Trophoblast cell (in vitro differentiated cells and primary cell): ENCODE data around the gene ENTHD1.

Source experiments
- DNase-seq, 2 donors: peaks; one replicate each; pipeline ENCODE4 v3.0.0-alpha.2; 2016
- H2AFZ ChIP-seq: 2 replicates; pipeline ENCODE4 v1.6.1; 2013; ENCODE audit warnings: low read length, moderate library complexity, mild to moderate bottlenecking; ENCODE audit not compliant: insufficient read depth, poor library complexity
- H2AK5ac ChIP-seq: 2 replicates; pipeline ENCODE4 v1.6.1; 2013; ENCODE audit warnings: mild to moderate bottlenecking, low read length
- H2BK120ac ChIP-seq: 2 replicates; pipeline ENCODE4 v1.6.1; 2013; ENCODE audit warnings: low read length, mild to moderate bottlenecking, moderate library complexity; ENCODE audit not compliant: insufficient read depth, poor library complexity
- H2BK12ac ChIP-seq: 2 replicates; pipeline ENCODE4 v1.6.1; 2013; ENCODE audit warnings: mild to moderate bottlenecking, low read length, moderate library complexity
- H2BK5ac ChIP-seq: 2 replicates; pipeline ENCODE4 v1.6.1; 2013; ENCODE audit warnings: low read length, low read depth, moderate library complexity, mild to moderate bottlenecking; ENCODE audit not compliant: poor library complexity
- H3K14ac ChIP-seq: 2 replicates; pipeline ENCODE4 v1.6.1; 2013; ENCODE audit warnings: mild to moderate bottlenecking, low read length
- H3K18ac ChIP-seq: 2 replicates; pipeline ENCODE4 v1.6.1; 2013; ENCODE audit warnings: mild to moderate bottlenecking, low read length
- H3K23ac ChIP-seq: 2 replicates; pipeline ENCODE4 v1.6.1; 2013; ENCODE audit warnings: low read length
- H3K27ac ChIP-seq: 2 replicates; pipeline ENCODE4 v1.5.1; 2013; ENCODE audit warnings: low read depth, mild to moderate bottlenecking, inconsistent platforms, low read length, moderate library complexity
- H3K27me3 ChIP-seq: 2 replicates; pipeline ENCODE4 v1.6.1; 2013; ENCODE audit warnings: inconsistent platforms, mild to moderate bottlenecking, low read length, moderate library complexity; ENCODE audit not compliant: insufficient read depth
- H3K36me3 ChIP-seq, 2 experiments: 1 replicate in 1 of 2; 2 replicates in 1 of 2; pipeline ENCODE4 v1.6.1; 2013; ENCODE audit warnings: low read length in 2 of 2, mild to moderate bottlenecking in 2 of 2, moderate library complexity in 1 of 2; ENCODE audit not compliant: insufficient read depth in 2 of 2, control insufficient read depth in 1 of 2
- H3K4ac ChIP-seq: 2 replicates; pipeline ENCODE4 v1.6.1; 2013; ENCODE audit warnings: low read depth, mild to moderate bottlenecking, low read length, moderate library complexity
- H3K4me1 ChIP-seq, 2 experiments: 1 replicate in 1 of 2; 2 replicates in 1 of 2; pipeline ENCODE4 v1.6.1; 2013; ENCODE audit warnings: low read length in 2 of 2, mild to moderate bottlenecking in 2 of 2, moderate library complexity in 1 of 2; ENCODE audit not compliant: insufficient read depth in 2 of 2, control insufficient read depth in 1 of 2
- H3K4me2 ChIP-seq: 2 replicates; pipeline ENCODE4 v1.6.1; 2013; ENCODE audit warnings: inconsistent platforms, mild to moderate bottlenecking, low read length, moderate library complexity
- H3K4me3 ChIP-seq: 2 replicates; pipeline ENCODE4 v1.5.1; 2013; ENCODE audit warnings: mild to moderate bottlenecking, low read depth, low read length, inconsistent platforms
- H3K79me1 ChIP-seq: one replicate; pipeline ENCODE4 v1.6.1; 2013; ENCODE audit warnings: low read length
- H3K79me2 ChIP-seq: 2 replicates; pipeline ENCODE4 v1.6.1; 2013; ENCODE audit warnings: low read length, mild to moderate bottlenecking; ENCODE audit not compliant: control insufficient read depth, insufficient read depth, poor library complexity
- H3K9ac ChIP-seq: 2 replicates; pipeline ENCODE4 v1.6.1; 2013; ENCODE audit warnings: mild to moderate bottlenecking, low read length
- H3K9me3 ChIP-seq: 2 replicates; pipeline ENCODE4 v1.6.1; 2013; ENCODE audit warnings: low read depth, mild to moderate bottlenecking, control low read depth, inconsistent platforms, low read length; ENCODE audit not compliant: insufficient read depth
- H4K12ac ChIP-seq: 2 replicates; pipeline ENCODE4 v1.6.1; 2013; ENCODE audit warnings: low read depth, mild to moderate bottlenecking, low read length, moderate library complexity
- H4K8ac ChIP-seq: 2 replicates; pipeline ENCODE4 v1.6.1; 2013; ENCODE audit warnings: low read depth, mild to moderate bottlenecking, low read length, moderate library complexity
- H4K91ac ChIP-seq: one replicate; pipeline ENCODE4 v1.6.1; 2013; ENCODE audit warnings: low read depth, mild to moderate bottlenecking, low read length, moderate library complexity
- WGBS: extraction: QIAGEN DNeasy Blood & Tissue Kit; methylation state at CpG from one replicate; pipeline ENCODE4 v1.1.7; 2013; ENCODE audit warnings: missing lambda C conversion rate; ENCODE audit not compliant: insufficient read length, insufficient coverage; ENCODE audit errors: extremely low coverage; 5-methylcytosine and 5-hydroxymethylcytosine counted together

Gene ENTHD1

GRCh38 chr22:39744353-39744752 lies 149.2 kb downstream of the ENTHD1 start:
- Histone ChIP-seq H3K9me3 (no peaks in the 10 kb centered on the region), H3K79me1 (no peaks in the 10 kb centered on the region), H3K4ac (no peak overlapping the region), H2AFZ (no peak overlapping the region), H4K8ac (no peak overlapping the region), H3K23ac (no peak overlapping the region), H2BK12ac (no peak overlapping the region), H2AK5ac (no peak overlapping the region), H3K27ac (no peak overlapping the region), H3K14ac (no peak overlapping the region), H4K91ac (no peak overlapping the region), H4K12ac (no peak overlapping the region), H3K4me1 (no peaks in the 10 kb centered on the region), H3K4me3 (no peak overlapping the region), H3K18ac (no peak overlapping the region), H3K79me2 (no peaks in the 10 kb centered on the region), H3K36me3 (no peaks in the 10 kb centered on the region), H2BK5ac (no peak overlapping the region), H3K4me2 (no peak overlapping the region), H3K27me3 (no peaks in the 10 kb centered on the region), H3K9ac (no peak overlapping the region), H2BK120ac (no peak overlapping the region)
- DNase-seq, result no peak

DNA sequence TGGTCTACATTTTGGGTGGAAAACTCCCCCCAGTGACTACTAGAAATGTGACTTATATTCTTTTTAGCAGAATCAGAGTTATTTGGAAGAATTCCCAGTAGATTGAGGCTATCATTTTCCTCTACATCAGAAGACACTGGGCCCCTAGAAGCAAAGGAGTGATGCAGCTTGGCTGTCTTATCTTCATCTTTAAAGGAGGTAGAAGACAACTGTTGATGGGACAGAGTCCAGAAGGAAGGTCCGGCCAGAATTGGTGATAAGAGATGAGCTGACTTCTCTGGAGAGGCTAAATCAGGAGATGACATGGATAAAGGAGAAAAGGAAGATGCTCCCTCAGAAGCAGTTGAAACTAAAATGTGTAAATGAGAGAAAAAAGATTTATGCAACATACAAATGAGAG lies 149.6 kb downstream of the ENTHD1 start:
- no peak overlapping the region for H3K14ac ChIP-seq
- H3K79me2 ChIP-seq, result no peaks in the 10 kb centered on the region
- no peak overlapping the region for H2AK5ac ChIP-seq
- no peak overlapping the region for H4K91ac ChIP-seq
- no peak overlapping the region for H3K23ac ChIP-seq
- H2BK5ac ChIP-seq, result no peak overlapping the region
- no peak for DNase-seq
- H3K27me3 ChIP-seq, result no peaks in the 10 kb centered on the region
- no peak overlapping the region for H3K4me3 ChIP-seq
- no peak overlapping the region for H3K9ac ChIP-seq
- no peak overlapping the region for H2BK12ac ChIP-seq
- H3K79me1 ChIP-seq, result no peaks in the 10 kb centered on the region
- H3K18ac ChIP-seq, result no peak overlapping the region
- no peaks in the 10 kb centered on the region for H3K4me1 ChIP-seq
- H4K8ac ChIP-seq, result no peak overlapping the region
- H2AFZ ChIP-seq, result no peak overlapping the region
- H2BK120ac ChIP-seq, result no peak overlapping the region
- H3K4me2 ChIP-seq, result no peak overlapping the region
- no CpG with 5 or more reads among the region's 1 CpG for WGBS
- no peaks in the 10 kb centered on the region for H3K36me3 ChIP-seq
- no peak overlapping the region for H4K12ac ChIP-seq
- no peak overlapping the region for H3K27ac ChIP-seq
- H3K9me3 ChIP-seq, result no peaks in the 10 kb centered on the region
- no peak overlapping the region for H3K4ac ChIP-seq

DNA sequence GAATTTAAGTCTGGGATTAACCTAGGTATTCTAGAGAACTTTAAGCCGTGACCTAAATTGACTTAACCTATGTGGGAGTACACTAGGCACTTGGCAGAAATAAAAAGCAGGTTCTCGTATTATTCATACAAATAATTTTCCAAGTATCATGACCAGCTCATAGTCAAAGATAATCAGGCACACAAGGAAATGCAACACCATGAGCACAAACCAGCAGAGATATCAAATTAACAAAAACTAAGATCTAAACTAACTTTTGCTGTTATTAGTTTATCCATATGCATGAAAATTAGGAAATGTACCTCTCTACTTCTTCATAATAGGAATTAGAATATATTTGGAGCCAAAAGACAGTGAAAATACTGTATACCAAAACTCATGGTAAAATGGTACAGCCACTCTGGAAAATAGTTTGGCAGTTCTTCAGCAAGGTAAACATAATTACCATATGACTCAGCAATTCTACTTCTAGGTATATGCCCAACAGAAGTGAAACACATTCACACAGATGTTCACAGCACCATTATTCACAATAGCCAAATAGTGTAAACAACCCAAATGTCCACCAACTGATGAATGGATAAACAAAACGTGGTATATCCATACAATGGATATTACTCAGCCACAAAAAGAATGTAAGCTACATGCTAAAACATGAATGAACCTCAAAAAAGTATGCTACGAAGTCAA lies 154.1 kb downstream of the ENTHD1 start:
- H3K27me3 ChIP-seq, result no peaks in the 10 kb centered on the region
- no CpG with 5 or more reads among the region's 4 CpGs for WGBS
- H2AFZ ChIP-seq, result no peak overlapping the region
- H2BK5ac ChIP-seq, result no peak overlapping the region
- H3K4ac ChIP-seq, result no peak overlapping the region
- DNase-seq, result no peak
- no peaks in the 10 kb centered on the region for H3K79me2 ChIP-seq
- no peak overlapping the region for H4K8ac ChIP-seq
- H3K4me3 ChIP-seq, result no peak overlapping the region
- H4K12ac ChIP-seq, result no peak overlapping the region
- no peaks in the 10 kb centered on the region for H3K36me3 ChIP-seq
- no peak overlapping the region for H3K9ac ChIP-seq
- H3K18ac ChIP-seq, result no peak overlapping the region
- no peak overlapping the region for H4K91ac ChIP-seq
- no peak overlapping the region for H3K14ac ChIP-seq
- no peak overlapping the region for H3K4me2 ChIP-seq
- H3K27ac ChIP-seq, result no peak overlapping the region
- H2BK120ac ChIP-seq, result no peak overlapping the region
- H3K9me3 ChIP-seq, result peaks cover 2% of the 10 kb centered on the region
- no peak overlapping the region for H2BK12ac ChIP-seq
- no peak overlapping the region for H2AK5ac ChIP-seq
- H3K4me1 ChIP-seq, result no peaks in the 10 kb centered on the region
- no peaks in the 10 kb centered on the region for H3K79me1 ChIP-seq
- no peak overlapping the region for H3K23ac ChIP-seq

DNA sequence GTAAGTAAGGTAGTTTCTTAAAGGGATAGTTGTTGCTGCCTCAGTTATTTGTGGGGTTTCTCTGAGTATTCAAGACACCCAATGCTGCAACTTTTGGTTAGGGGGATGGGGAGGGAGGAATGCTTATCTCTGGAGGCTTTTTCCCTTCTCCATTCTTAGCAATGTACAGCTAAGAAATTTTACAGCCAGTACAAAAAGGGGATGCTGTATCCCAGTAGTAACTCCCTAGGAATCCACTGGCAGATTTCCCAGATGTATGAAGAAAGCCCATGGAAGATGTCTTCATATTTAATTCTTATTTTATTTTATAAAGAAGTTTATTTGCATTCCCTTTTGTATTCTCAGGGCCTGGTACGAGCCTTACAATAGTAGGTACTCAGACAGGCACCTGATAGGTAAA lies 154.8 kb downstream of the ENTHD1 start:
- no peak overlapping the region for H2AFZ ChIP-seq
- no peak overlapping the region for H3K4ac ChIP-seq
- H4K8ac ChIP-seq, result no peak overlapping the region
- no peaks in the 10 kb centered on the region for H3K4me1 ChIP-seq
- H2BK120ac ChIP-seq, result no peak overlapping the region
- no peak overlapping the region for H3K9ac ChIP-seq
- H4K91ac ChIP-seq, result no peak overlapping the region
- H2AK5ac ChIP-seq, result no peak overlapping the region
- H3K9me3 ChIP-seq, result peaks cover 2% of the 10 kb centered on the region
- no CpG with 5 or more reads among the region's 1 CpG for WGBS
- H3K79me2 ChIP-seq, result no peaks in the 10 kb centered on the region
- H3K4me2 ChIP-seq, result no peak overlapping the region
- no peaks in the 10 kb centered on the region for H3K79me1 ChIP-seq
- no peak overlapping the region for H2BK12ac ChIP-seq
- no peak overlapping the region for H3K18ac ChIP-seq
- H3K27ac ChIP-seq, result no peak overlapping the region
- H3K36me3 ChIP-seq, result no peaks in the 10 kb centered on the region
- DNase-seq, result no peak
- no peak overlapping the region for H4K12ac ChIP-seq
- H3K4me3 ChIP-seq, result no peak overlapping the region
- no peak overlapping the region for H3K14ac ChIP-seq
- no peaks in the 10 kb centered on the region for H3K27me3 ChIP-seq
- no peak overlapping the region for H3K23ac ChIP-seq
- no peak overlapping the region for H2BK5ac ChIP-seq
